Measurements from ENCODE around the gene ADGB. TPM values are rescaled to one million over a fixed set of nuclear protein-coding genes. Genes with fewer than 3 reads are reported as not detected.

Gene ADGB
- total RNA-seq, 2 experiments from 2014 or later = not detected

DNA sequence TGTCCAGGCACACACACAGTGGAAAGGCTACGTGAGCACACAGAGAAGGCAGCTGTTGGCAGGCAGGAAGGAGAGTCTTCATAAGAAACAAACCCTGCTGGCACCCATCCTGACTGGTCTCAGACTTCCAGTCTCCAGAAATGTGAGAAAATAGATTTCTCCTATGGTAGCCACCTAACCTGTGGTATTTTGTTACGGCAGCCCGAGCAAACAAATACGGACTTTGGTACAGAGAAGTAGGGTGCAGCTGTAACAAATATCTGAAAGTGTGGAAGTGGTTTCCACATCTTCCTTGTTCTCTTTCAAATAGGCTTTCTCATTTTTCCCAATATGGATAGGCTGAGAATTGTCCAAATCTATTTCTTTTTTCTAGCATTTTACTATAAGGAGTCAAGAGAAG, 94.6 kb downstream of the ADGB start:
- Histone ChIP-seq H3K36me3 (ENCODE audit: insufficient read depth, low read length) (no peaks in the 10 kb centered on the region), H3K4me1 (ENCODE audit: insufficient read depth, low read length) (no peaks in the 10 kb centered on the region), H3K4me3 (ENCODE audit: low read length) (no peak overlapping the region), H3K27ac (ENCODE audit: low read depth in 1 of 2, low read length in 2 of 2) (no peak overlapping the region), H3K27me3 (ENCODE audit: control insufficient read depth in 1 of 2, insufficient read depth in 2 of 2, low read length in 2 of 2) (no peaks in the 10 kb centered on the region), H3K9me3 (ENCODE audit: control insufficient read depth in 1 of 2, insufficient read depth in 1 of 2, low read length in 2 of 2) (no peaks in the 10 kb centered on the region)
- ChIA-PET CTCF (no interaction called here), POLR2A (no interaction called here)
- ATAC-seq (ENCODE audit: poor library complexity) (no peak), DNase-seq (no peak)
- TF ChIP-seq, protein P1, sequence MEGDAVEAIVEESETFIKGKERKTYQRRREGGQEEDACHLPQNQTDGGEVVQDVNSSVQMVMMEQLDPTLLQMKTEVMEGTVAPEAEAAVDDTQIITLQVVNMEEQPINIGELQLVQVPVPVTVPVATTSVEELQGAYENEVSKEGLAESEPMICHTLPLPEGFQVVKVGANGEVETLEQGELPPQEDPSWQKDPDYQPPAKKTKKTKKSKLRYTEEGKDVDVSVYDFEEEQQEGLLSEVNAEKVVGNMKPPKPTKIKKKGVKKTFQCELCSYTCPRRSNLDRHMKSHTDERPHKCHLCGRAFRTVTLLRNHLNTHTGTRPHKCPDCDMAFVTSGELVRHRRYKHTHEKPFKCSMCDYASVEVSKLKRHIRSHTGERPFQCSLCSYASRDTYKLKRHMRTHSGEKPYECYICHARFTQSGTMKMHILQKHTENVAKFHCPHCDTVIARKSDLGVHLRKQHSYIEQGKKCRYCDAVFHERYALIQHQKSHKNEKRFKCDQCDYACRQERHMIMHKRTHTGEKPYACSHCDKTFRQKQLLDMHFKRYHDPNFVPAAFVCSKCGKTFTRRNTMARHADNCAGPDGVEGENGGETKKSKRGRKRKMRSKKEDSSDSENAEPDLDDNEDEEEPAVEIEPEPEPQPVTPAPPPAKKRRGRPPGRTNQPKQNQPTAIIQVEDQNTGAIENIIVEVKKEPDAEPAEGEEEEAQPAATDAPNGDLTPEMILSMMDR (IDR thresholded peaks at IDR 0.05) = no peak
- intact Hi-C loops (cut with DNase I, micrococcal nuclease) = no loop called here
- H3K36me3 Mint-ChIP-seq (ENCODE audit: low read depth) = no peaks in the 10 kb centered on the region
- H3K27me3 Mint-ChIP-seq = no peaks in the 10 kb centered on the region
- H3K4me1 Mint-ChIP-seq (ENCODE audit: low read depth) = no peaks in the 10 kb centered on the region
- H3K9me3 Mint-ChIP-seq = no peaks in the 10 kb centered on the region
- H3K27ac Mint-ChIP-seq = no peak overlapping the region
- no peak overlapping the region for H3K4me3 Mint-ChIP-seq

DNA sequence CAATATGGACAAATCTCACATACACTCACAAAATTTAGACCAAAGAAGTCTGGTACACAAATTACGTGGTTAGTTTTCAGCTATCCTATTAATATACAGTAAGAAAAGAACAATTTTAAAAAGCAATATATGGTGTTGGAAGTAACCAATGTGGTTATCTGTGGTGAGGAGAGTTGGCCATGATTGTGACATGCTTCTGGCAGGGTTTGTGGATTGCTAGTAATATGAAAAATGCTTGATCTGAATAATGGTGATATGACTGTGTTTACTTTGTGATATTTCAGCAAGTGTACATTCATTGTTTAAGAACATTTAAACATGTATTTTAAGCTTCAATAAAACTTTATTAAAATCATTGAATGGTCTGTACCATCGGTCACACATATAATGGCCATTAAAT, 99.1 kb downstream of the ADGB start:
- CTCF ChIA-PET = no interaction called here
- POLR2A ChIA-PET = no interaction called here

DNA sequence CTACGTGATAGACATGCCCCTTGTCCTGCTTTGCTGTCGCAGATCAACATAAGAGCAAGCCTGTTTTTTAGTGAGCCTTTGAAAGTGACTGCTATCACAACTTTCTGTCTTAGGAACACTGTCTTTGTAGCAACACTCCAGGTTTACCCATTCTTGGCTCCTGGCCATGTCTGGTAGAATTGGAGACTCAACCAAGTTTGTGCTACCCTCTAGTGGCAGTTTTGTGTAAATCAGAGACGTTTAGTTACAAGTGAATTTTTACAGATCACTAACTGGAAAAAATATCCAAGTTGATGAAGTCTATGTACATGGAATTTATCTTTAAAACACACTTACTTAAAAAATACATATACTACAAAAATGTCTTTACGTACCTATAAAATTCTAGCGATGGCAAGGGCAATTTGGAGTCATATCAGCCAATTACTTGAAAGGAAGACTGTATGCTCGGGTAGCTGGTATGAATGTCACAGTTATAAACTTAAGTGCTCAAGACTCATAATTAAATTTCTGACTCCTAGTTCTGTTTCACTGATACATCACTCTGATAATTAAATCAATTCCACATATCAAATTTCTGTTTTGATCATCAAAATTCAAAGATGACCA, 101.4 kb downstream of the ADGB start:
- no peak overlapping the region for H3K27ac ChIP-seq (ENCODE audit: low read depth in 1 of 2, low read length in 2 of 2)
- H3K9me3 ChIP-seq (ENCODE audit: control insufficient read depth in 1 of 2, insufficient read depth in 1 of 2, low read length in 2 of 2) = no peaks in the 10 kb centered on the region
- H3K4me3 ChIP-seq (ENCODE audit: low read length) = no peak overlapping the region
- Mint-ChIP-seq H3K27me3 (no peaks in the 10 kb centered on the region), H3K9me3 (no peaks in the 10 kb centered on the region), H3K36me3 (ENCODE audit: low read depth) (no peaks in the 10 kb centered on the region), H3K27ac (no peak overlapping the region), H3K4me3 (no peak overlapping the region), H3K4me1 (ENCODE audit: low read depth) (no peaks in the 10 kb centered on the region)
- DNase-seq (peak in 10 of 14 experiments; percentile 2 to 71 (median 26)), ATAC-seq (ENCODE audit: poor library complexity) (peak; percentile 57)
- TF ChIP-seq, protein P1 (IDR thresholded peaks at IDR 0.05) = peak; percentile 63
- H3K27me3 ChIP-seq (ENCODE audit: control insufficient read depth in 1 of 2, insufficient read depth in 2 of 2, low read length in 2 of 2) = no peaks in the 10 kb centered on the region
- H3K4me1 ChIP-seq (ENCODE audit: insufficient read depth, low read length) = no peaks in the 10 kb centered on the region
- H3K36me3 ChIP-seq (ENCODE audit: insufficient read depth, low read length) = no peaks in the 10 kb centered on the region
- intact Hi-C loops (cut with DNase I, micrococcal nuclease) = loop anchor here (5.0 kb wide), 2 partner anchors 768 to 773 kb away; no protein-coding TSS in a partner anchor
- ChIA-PET CTCF (interaction anchor here (1.0 kb wide), 1 partner anchor 771 kb away, joined by 3 read pairs; no protein-coding TSS in a partner anchor), POLR2A (no interaction called here)

More for the DNA sequence above, 99.1 kb downstream of the ADGB start:
- Histone ChIP-seq H3K4me1 (ENCODE audit: insufficient read depth, low read length) (no peaks in the 10 kb centered on the region), H3K4me3 (ENCODE audit: low read length) (no peak overlapping the region), H3K27ac (ENCODE audit: low read depth in 1 of 2, low read length in 2 of 2) (no peak overlapping the region), H3K9me3 (ENCODE audit: control insufficient read depth in 1 of 2, insufficient read depth in 1 of 2, low read length in 2 of 2) (no peaks in the 10 kb centered on the region), H3K36me3 (ENCODE audit: insufficient read depth, low read length) (no peaks in the 10 kb centered on the region), H3K27me3 (ENCODE audit: control insufficient read depth in 1 of 2, insufficient read depth in 2 of 2, low read length in 2 of 2) (no peaks in the 10 kb centered on the region)
- intact Hi-C loops (cut with DNase I, micrococcal nuclease) = no loop called here
- H3K4me1 Mint-ChIP-seq (ENCODE audit: low read depth) = no peaks in the 10 kb centered on the region
- no peak overlapping the region for H3K4me3 Mint-ChIP-seq
- no peak overlapping the region for H3K27ac Mint-ChIP-seq
- H3K36me3 Mint-ChIP-seq (ENCODE audit: low read depth) = no peaks in the 10 kb centered on the region
- no peaks in the 10 kb centered on the region for H3K9me3 Mint-ChIP-seq
- ATAC-seq (ENCODE audit: poor library complexity) (no peak), DNase-seq (no peak)
- TF ChIP-seq, protein P1 (IDR thresholded peaks at IDR 0.05) = no peak
- H3K27me3 Mint-ChIP-seq = no peaks in the 10 kb centered on the region
